K562 (cell line): ENCODE results near the gene FAM53A. TPM values are rescaled to one million over a fixed set of nuclear protein-coding genes. Genes with fewer than 3 reads are reported as not detected.

ENCODE experiments used
- ATAC-seq: fragments of 200-7000 bp; cut with Tn5 transposase; 3 replicates; pipeline ENCODE4 v1.9.1; 2020; ENCODE audit warnings: moderate library complexity
- BruUV-seq: library from RNA; stranded (reverse); fragments of 400-500 nt; replicated peaks from 2 replicates; lab custom pipeline; 2021; lab: Mats Ljungman, UMichigan
- CTCF ChIA-PET: fragments of 300-600 bp; formaldehyde crosslinking; extraction: SDS; loops from one replicate; lab custom pipeline; 2021; ENCODE audit warnings: low intra/inter-chr PET ratio; lab: Yijun Ruan, JAX
- POLR2A ChIA-PET: fragments of 300-600, 350-650 bp; sonication (Branson Sonifier 250); formaldehyde crosslinking; extraction: SDS; loops from one replicate; lab custom pipeline; 2021; ENCODE audit warnings: antibody characterized with exemption, inconsistent platforms; lab: Yijun Ruan, JAX
- DNase-seq, 4 experiments: peaks; one replicate each; pipeline versions ENCODE4 v3.0.0 to v3.0.0-alpha.2; 2011 to 2018; ENCODE audit warnings: low spot score in 3 of 4, mixed read lengths in 3 of 4; ENCODE audit errors: extremely low read depth in 1 of 4
- FAIRE-seq: peaks from 2 replicates; lab custom pipeline; 2011; peaks lifted over from hg19 to GRCh38; lab: Jason Lieb, UNC
- H2AFZ ChIP-seq: 2 replicates; pipeline ENCODE4 v1.6.0; 2011; ENCODE audit warnings: low read depth, low read length, control low read depth, inconsistent platforms
- H3K27ac ChIP-seq: fragments of 200-600 bp; 3 replicates; pipeline ENCODE4 v1.8.0; 2011; ENCODE audit warnings: low read depth, mild to moderate bottlenecking, control low read depth, inconsistent platforms, low read length, moderate library complexity, mixed read lengths; ENCODE audit errors: extremely low read depth
- H3K27me3 ChIP-seq, 2 experiments: fragments of 300-600 bp in 1 of 2; 2 replicates in 1 of 2; 3 replicates in 1 of 2; pipeline versions ENCODE4 v1.6.0 to v1.8.0; 2011; ENCODE audit warnings: inconsistent platforms in 2 of 2, low read length in 2 of 2, mild to moderate bottlenecking in 1 of 2, mixed read lengths in 1 of 2, moderate library complexity in 1 of 2; ENCODE audit not compliant: control insufficient read depth in 2 of 2, insufficient read depth in 2 of 2
- H3K36me3 ChIP-seq: fragments of 300-600 bp; 3 replicates; pipeline ENCODE4 v1.8.0; 2011; ENCODE audit warnings: mild to moderate bottlenecking, low read length, inconsistent platforms; ENCODE audit not compliant: control insufficient read depth, insufficient read depth
- H3K4me1 ChIP-seq, 2 experiments: fragments of 200-600 bp in 1 of 2; replicated peaks in 1 of 2; 2 replicates in 1 of 2; 3 replicates in 1 of 2; pipeline versions ENCODE4 v1.5.1 to v1.8.0; 2011; ENCODE audit warnings: inconsistent platforms in 2 of 2, low read length in 2 of 2, mild to moderate bottlenecking in 1 of 2, mixed read lengths in 1 of 2, moderate library complexity in 1 of 2; ENCODE audit not compliant: control insufficient read depth in 2 of 2, insufficient read depth in 2 of 2
- H3K4me2 ChIP-seq: 2 replicates; pipeline ENCODE4 v1.6.1; 2011; ENCODE audit warnings: low read length, control low read depth, inconsistent platforms, mixed read lengths; ENCODE audit not compliant: insufficient read depth
- H3K4me3 ChIP-seq: fragments of 200-600 bp; sonication (generic), shearing (Covaris generic); 2 replicates; pipeline ENCODE4 v1.5.1; 2016; ENCODE audit warnings: control low read depth, inconsistent platforms
- H3K79me2 ChIP-seq: fragments of 200-600 bp; 3 replicates; pipeline ENCODE4 v1.8.0; 2011; ENCODE audit warnings: low read length, inconsistent platforms; ENCODE audit not compliant: control insufficient read depth, insufficient read depth
- H3K9ac ChIP-seq, 2 experiments: 2 replicates each; pipeline versions ENCODE4 v1.6.0 to v1.6.1; 2011; ENCODE audit warnings: low read depth in 2 of 2, low read length in 2 of 2, control low read depth in 1 of 2, inconsistent platforms in 1 of 2, mild to moderate bottlenecking in 1 of 2, mixed read lengths in 1 of 2; ENCODE audit not compliant: insufficient read depth in 1 of 2
- H3K9me1 ChIP-seq: one replicate; pipeline ENCODE4 v1.6.0; 2011; ENCODE audit warnings: inconsistent platforms, mild to moderate bottlenecking, low read length, moderate library complexity; ENCODE audit not compliant: control insufficient read depth, insufficient read depth
- H3K9me3 ChIP-seq: replicated peaks from 2 replicates; pipeline ENCODE4 v1.5.1; 2011; ENCODE audit warnings: low read depth, low read length, inconsistent platforms; ENCODE audit not compliant: control insufficient read depth, insufficient read depth
- H4K20me1 ChIP-seq: replicated peaks from 2 replicates; pipeline ENCODE4 v1.6.1; 2011; ENCODE audit warnings: low read length, inconsistent platforms, mixed read lengths; ENCODE audit not compliant: control insufficient read depth, insufficient read depth
- CBX8 ChIP-seq: fragments of 200-600 bp; sonication (generic); IDR thresholded peaks from 2 replicates; pipeline ENCODE4 v1.6.1; 2012; ENCODE audit warnings: borderline replicate concordance, mixed run types, low read depth, mild to moderate bottlenecking, moderate library complexity, mixed read lengths, low read length, control low read depth, inconsistent platforms; ENCODE audit not compliant: poor library complexity, severe bottlenecking; ENCODE audit errors: extremely low read depth
- CLOCK ChIP-seq: fragments of 250-450 bp; sonication (Bioruptor Pico); IDR thresholded peaks from 2 replicates; pipeline ENCODE4 v1.4.0; 2020; ENCODE audit warnings: mild to moderate bottlenecking, moderate library complexity, borderline replicate concordance
- ETV5 ChIP-seq: sonication (generic); formaldehyde crosslinking; IDR thresholded peaks from 2 replicates; pipeline ENCODE4 v1.4.0; 2020; ENCODE audit warnings: low read depth, mild to moderate bottlenecking, missing genetic modification reagents
- HNRNPUL1 ChIP-seq: fragments of 200-400 bp; formaldehyde crosslinking; IDR thresholded peaks from 2 replicates; pipeline ENCODE4 v1.6.1; 2017; ENCODE audit warnings: low read length
- HSF4 ChIP-seq: fragments of 250-450 bp; sonication (Bioruptor Pico); IDR thresholded peaks from 2 replicates; pipeline ENCODE4 v2.1.2; 2022; ENCODE audit warnings: mild to moderate bottlenecking, moderate library complexity, borderline replicate concordance
- MCM2 ChIP-seq: fragments of 450-650 bp; IDR thresholded peaks from 2 replicates; pipeline ENCODE4 v1.6.1; 2017; ENCODE audit warnings: low read depth, mild to moderate bottlenecking
- NFRKB ChIP-seq: fragments of 450-650 bp; IDR thresholded peaks from 2 replicates; pipeline ENCODE4 v1.6.1; 2016; ENCODE audit warnings: low read depth
- NR2C2 ChIP-seq, 2 experiments: fragments of 200-800 bp in 1 of 2; sonication (Bioruptor generic) in 1 of 2; sonication (generic) in 1 of 2; formaldehyde crosslinking in 1 of 2; IDR thresholded peaks; 2 replicates each; pipeline versions ENCODE4 v1.6.1 to v1.8.0; 2016 to 2022; ENCODE audit warnings: mild to moderate bottlenecking in 1 of 2, missing compliant biosample characterization in 1 of 2, missing genetic modification characterization in 1 of 2, missing genetic modification reagents in 1 of 2
- PURB ChIP-seq: sonication (generic); formaldehyde crosslinking; IDR thresholded peaks from 2 replicates; pipeline ENCODE4 v1.9.0; 2021; ENCODE audit warnings: low read depth, mild to moderate bottlenecking, missing genetic modification reagents
- SIN3A ChIP-seq, 2 experiments: fragments of 150-350 bp in 1 of 2; IDR thresholded peaks; 2 replicates each; pipeline ENCODE4 v1.6.1; 2011 to 2016; ENCODE audit warnings: borderline replicate concordance in 2 of 2, low read depth in 2 of 2, low read length in 2 of 2, mild to moderate bottlenecking in 2 of 2, moderate library complexity in 2 of 2; ENCODE audit not compliant: control insufficient read depth in 1 of 2
- SNRNP70 ChIP-seq: fragments of 200-400 bp; formaldehyde crosslinking; optimal IDR thresholded peaks from 2 replicates; pipeline ENCODE3; 2017; ENCODE audit warnings: low read depth, low read length
- TCF7L2 ChIP-seq: fragments of 150-350 bp; IDR thresholded peaks from 2 replicates; pipeline ENCODE4 v1.6.1; 2016; ENCODE audit warnings: low read depth, mild to moderate bottlenecking, low read length, moderate library complexity
- ZHX1 ChIP-seq: fragments of 150-350 bp; conservative IDR thresholded peaks from 2 replicates; pipeline ENCODE4 v1.6.1; 2014; ENCODE audit warnings: low read length
- ZNF75A ChIP-seq: fragments of 450-650 bp; formaldehyde crosslinking; IDR thresholded peaks from 2 replicates; pipeline ENCODE4 v1.4.0; 2020; ENCODE audit warnings: mild to moderate bottlenecking
- WGBS: fragments of 100-300 bp; shearing (Covaris generic); methylation state at CpG from one replicate; pipeline ENCODE4 v1.1.6; 2016; ENCODE audit warnings: low coverage, mixed read lengths; ENCODE audit not compliant: insufficient coverage; ENCODE audit errors: missing lambda C conversion rate; 5-methylcytosine and 5-hydroxymethylcytosine counted together
- in situ Hi-C: fragments of 300-500 bp; cut with MboI; formaldehyde crosslinking; loops from 4 replicates; pipeline ENCODE4 v1.15.0; 2018; ENCODE audit warnings: inconsistent platforms, mixed read lengths
- intact Hi-C: fragments of 100-400 bp; cut with micrococcal nuclease; formaldehyde crosslinking; loops from 2 replicates; pipeline ENCODE4 v1.14.2; 2022
- polyA plus RNA-seq, 8 experiments: library from polyadenylated mRNA; depleted of rRNA in 4 of 8; stranded (reverse) in 5 of 8; unstranded in 3 of 8; fragments of >200 nt; fragmentation: Nextera tagmentation in 2 of 8; fragmentation: Illumina TruSeq in 1 of 8; extraction: Ambion mirVana in 2 of 8; extraction: Trizol in 1 of 8; gene quantifications; 2 replicates each; pipeline versions ENCODE4 v1.2.1 to v1.2.3, GENCODE V29; 2011 to 2014; ENCODE audit warnings: inconsistent platforms in 1 of 8, missing spikeins in 1 of 8
- total RNA-seq, 7 experiments: library from RNA; depleted of rRNA in 6 of 7; stranded (reverse); fragments of >200 nt in 6 of 7; fragmentation: Illumina TruSeq in 2 of 7; extraction: Trizol in 2 of 7; gene quantifications; 2 replicates each; pipeline versions ENCODE4 v1.2.1 to v1.2.3, GENCODE V29; 2011 to 2021; ENCODE audit warnings: low replicate concordance in 1 of 7

The FAM53A gene
- total and polyA plus RNA-seq, 9 of the 15 experiments (the other 6 are each of a cell fraction or from before 2014, with no cell fraction given), result 0.53 to 2.7 (median 1.4) TPM; not detected in 2

GRCh38 chr4:1598206-1599025 is 85.7 kb downstream of the FAM53A start:
- Histone ChIP-seq H3K9me1 (no peaks in the 10 kb centered on the region), H3K4me2 (no peak overlapping the region), H3K27ac (no peak overlapping the region), H3K36me3 (no peaks in the 10 kb centered on the region), H3K4me3 (no peak overlapping the region), H3K79me2 (no peaks in the 10 kb centered on the region), H2AFZ (no peak overlapping the region), H3K27me3 (peaks cover 25 to 53% of the 10 kb centered on the region in 2 experiments), H4K20me1 (no peaks in the 10 kb centered on the region), H3K9ac (no peak overlapping the region), H3K4me1 (peaks cover 5 to 84% of the 10 kb centered on the region in 2 experiments), H3K9me3 (no peaks in the 10 kb centered on the region)
- CTCF ChIA-PET, result no interaction called here
- FAIRE-seq (no peak), DNase-seq (no peak), ATAC-seq (no peak)
- 19% methylated on average over 38 of the region's 42 CpGs for WGBS
- BruUV-seq, result no TSS peak
- POLR2A ChIA-PET, result interaction anchor here (0.6 kb wide), 1 partner anchor 13 kb away, joined by 3 read pairs; no protein-coding TSS in a partner anchor
- in situ Hi-C loops (no loop called here), intact Hi-C loops (no loop called here)
- TF ChIP-seq ZNF75A (CRISPR knock-in tag) (no peak), HNRNPUL1 (no peak), NFRKB (no peak), CBX8 (no peak), SNRNP70 (no peak), SIN3A (IDR thresholded peaks at IDR 0.05; ENCODE audit: borderline replicate concordance in 2 of 2, control insufficient read depth in 1 of 2, low read depth in 2 of 2, low read length in 2 of 2) (no peak), TCF7L2 (no peak), CLOCK (CRISPR knock-in tag) (no peak), NR2C2 (CRISPR knock-in tag; IDR thresholded peaks at IDR 0.05) (no peak), NR2C2 (tag; IDR thresholded peaks at IDR 0.05) (no peak), ZHX1 (no peak), ETV5 (CRISPR knock-in tag) (no peak), MCM2 (no peak), HSF4 (no peak), PURB (CRISPR knock-in tag) (no peak)
